Keratinocyte (primary cell): ENCODE results near the gene GPX4.

ENCODE experiments used
- CTCF ChIP-seq, 3 experiments: IDR thresholded peaks in 1 of 3; conservative IDR thresholded peaks in 1 of 3; optimal IDR thresholded peaks in 1 of 3; 2 replicates in 2 of 3; 3 replicates in 1 of 3; pipeline versions ENCODE3 to v1.5.1; 2011; ENCODE audit warnings: low read length in 3 of 3, mild to moderate bottlenecking in 3 of 3, moderate library complexity in 2 of 3, control low read depth in 1 of 3, inconsistent platforms in 1 of 3; ENCODE audit not compliant: insufficient read depth in 2 of 3; ENCODE audit errors: extremely low read depth in 1 of 3
- EZH2 ChIP-seq: IDR thresholded peaks from one replicate; pipeline ENCODE4 v1.6.1; 2012; ENCODE audit warnings: inconsistent platforms, mild to moderate bottlenecking, low read length, moderate library complexity

GRCh38 chr19:1129535-1129934 is 25.7 kb downstream of the GPX4 start:
- TF ChIP-seq CTCF (optimal IDR thresholded peaks at IDR 0.05 in 1 of 3, IDR thresholded peaks at IDR 0.05 in 1 of 3, conservative IDR thresholded peaks at IDR 0.05 in 1 of 3; ENCODE audit: extremely low read depth in 1 of 3, insufficient read depth in 2 of 3, low read length in 3 of 3): no peak
- TF ChIP-seq EZH2: no peak
